ENCODE results near the gene VCL. TPM values are rescaled to one million over a fixed set of nuclear protein-coding genes. Genes with fewer than 3 reads are reported as not detected.
"Not testable (repeated sequence)": the region's sequence is repeated elsewhere in the genome, so short reads cannot be mapped to it uniquely, and the experiment has no call there.

The VCL gene
- total RNA-seq, 1 experiment from 2014 or later: 31.6 TPM

- DNase-seq (ENCODE audit: low spot score): no peak
Observed at GRCh38 chr10:73971636-73972354, 26.1 kb upstream of the VCL start.

GRCh38 chr10:73973427-73973826 is 24.5 kb upstream of the VCL start:
- no peak for DNase-seq (ENCODE audit: low spot score)

- no peak for DNase-seq (ENCODE audit: low spot score)
Observed at GRCh38 chr10:73974309-73974946, 23.5 kb upstream of the VCL start.

- DNase-seq (ENCODE audit: low spot score): no peak
Observed at GRCh38 chr10:73975388-73975787, 22.5 kb upstream of the VCL start.

- DNase-seq (ENCODE audit: low spot score): no peak
Observed at GRCh38 chr10:73979141-73979808, 18.6 kb upstream of the VCL start.

- DNase-seq (ENCODE audit: low spot score): no peak
Observed at GRCh38 chr10:73979809-73980433, 18.0 kb upstream of the VCL start.

- DNase-seq (ENCODE audit: low spot score): no peak
Observed at GRCh38 chr10:73981812-73982211, 16.1 kb upstream of the VCL start.

- DNase-seq (ENCODE audit: low spot score): no peak
Observed at GRCh38 chr10:73983096-73984047, 14.5 kb upstream of the VCL start.

- DNase-seq (ENCODE audit: low spot score): no peak
Observed at GRCh38 chr10:73989594-73990150, 8.2 kb upstream of the VCL start.

- no peak for DNase-seq (ENCODE audit: low spot score)
Observed at GRCh38 chr10:73991203-73991883, 6.6 kb upstream of the VCL start.

GRCh38 chr10:73991884-73992245 is 6.1 kb upstream of the VCL start:
- DNase-seq (ENCODE audit: low spot score): no peak

GRCh38 chr10:73992899-73993788 is 4.8 kb upstream of the VCL start:
- DNase-seq (ENCODE audit: low spot score): no peak

- no peak for DNase-seq (ENCODE audit: low spot score)
Observed at GRCh38 chr10:73995035-73995358, 2.9 kb upstream of the VCL start.

GRCh38 chr10:73997461-73997786 is 492 bp upstream of the VCL start:
- no peak for DNase-seq (ENCODE audit: low spot score)

GRCh38 chr10:73998623-73998928 is 660 bp downstream of the VCL start:
- DNase-seq (ENCODE audit: low spot score): no peak

- DNase-seq (ENCODE audit: low spot score): peak; percentile 78
Observed at GRCh38 chr10:73998929-73999691, 1.2 kb downstream of the VCL start.

GRCh38 chr10:73999703-74000102 is 1.8 kb downstream of the VCL start:
- no peak for DNase-seq (ENCODE audit: low spot score)

GRCh38 chr10:74000244-74000643 is 2.3 kb downstream of the VCL start:
- not testable (repeated sequence) for DNase-seq (ENCODE audit: low spot score)
